ENCODE data around the gene MYLK3.

MYLK3 gene

GRCh38 chr16:46757339-46758050 is 9.4 kb upstream of the MYLK3 start:
- DNase-seq = peak; percentile 42

- DNase-seq = no peak
These were observed 8.6 kb upstream of the MYLK3 start for GRCh38 chr16:46756772-46757171.

- DNase-seq = no peak
These were observed 4.9 kb upstream of the MYLK3 start for GRCh38 chr16:46753015-46753414.

GRCh38 chr16:46751381-46751780 is 3.2 kb upstream of the MYLK3 start:
- DNase-seq = no peak

GRCh38 chr16:46748775-46749705 is 896 bp upstream of the MYLK3 start:
- no peak for DNase-seq

GRCh38 chr16:46746821-46747776 is 1.0 kb downstream of the MYLK3 start:
- peak; percentile 35 for DNase-seq

- DNase-seq = no peak
These were observed 2.5 kb downstream of the MYLK3 start for GRCh38 chr16:46745617-46746016.

- peak; percentile 43 for DNase-seq
These were observed 4.9 kb downstream of the MYLK3 start for GRCh38 chr16:46743232-46743719.

GRCh38 chr16:46739934-46740333 is 8.2 kb downstream of the MYLK3 start:
- no peak for DNase-seq

- DNase-seq = no peak
These were observed 10.4 kb downstream of the MYLK3 start for GRCh38 chr16:46737621-46738214.

GRCh38 chr16:46736695-46737094 is 11.4 kb downstream of the MYLK3 start:
- no peak for DNase-seq

- DNase-seq = no peak
These were observed 14.8 kb downstream of the MYLK3 start for GRCh38 chr16:46733319-46733830.

GRCh38 chr16:46732561-46732960 is 15.6 kb downstream of the MYLK3 start:
- no peak for DNase-seq

- no peak for DNase-seq
These were observed 16.2 kb downstream of the MYLK3 start for GRCh38 chr16:46731691-46732555.

- DNase-seq = no peak
These were observed 17.1 kb downstream of the MYLK3 start for GRCh38 chr16:46730801-46731690.

GRCh38 chr16:46730126-46730525 is 18.0 kb downstream of the MYLK3 start:
- no peak for DNase-seq

GRCh38 chr16:46729326-46729995 is 18.7 kb downstream of the MYLK3 start:
- DNase-seq = no peak

GRCh38 chr16:46728806-46729205 is 19.3 kb downstream of the MYLK3 start:
- DNase-seq = no peak

GRCh38 chr16:46727630-46728029 is 20.5 kb downstream of the MYLK3 start:
- DNase-seq = no peak

Data from right hindlimb (tissue), 1 donor.